ENCODE data around the gene CSPG4.

Gene CSPG4

GRCh38 chr15:75659928-75660645 is 52.6 kb downstream of the CSPG4 start (continued):
- no peak for TF ChIP-seq CSRNP3 (CRISPR knock-in tag; IDR thresholded peaks at IDR 0.05)
- TF ChIP-seq RARB (CRISPR knock-in tag; IDR thresholded peaks at IDR 0.05) = no peak
- TF ChIP-seq TOX (CRISPR knock-in tag; IDR thresholded peaks at IDR 0.05; ENCODE audit: borderline replicate concordance) = no peak
- no peak for TF ChIP-seq ISL1 (CRISPR knock-in tag; IDR thresholded peaks at IDR 0.05)
- TF ChIP-seq ZFP3 (CRISPR knock-in tag; IDR thresholded peaks at IDR 0.05) = no peak
- TF ChIP-seq CSDC2 (CRISPR knock-in tag; IDR thresholded peaks at IDR 0.05) = no peak

DNA sequence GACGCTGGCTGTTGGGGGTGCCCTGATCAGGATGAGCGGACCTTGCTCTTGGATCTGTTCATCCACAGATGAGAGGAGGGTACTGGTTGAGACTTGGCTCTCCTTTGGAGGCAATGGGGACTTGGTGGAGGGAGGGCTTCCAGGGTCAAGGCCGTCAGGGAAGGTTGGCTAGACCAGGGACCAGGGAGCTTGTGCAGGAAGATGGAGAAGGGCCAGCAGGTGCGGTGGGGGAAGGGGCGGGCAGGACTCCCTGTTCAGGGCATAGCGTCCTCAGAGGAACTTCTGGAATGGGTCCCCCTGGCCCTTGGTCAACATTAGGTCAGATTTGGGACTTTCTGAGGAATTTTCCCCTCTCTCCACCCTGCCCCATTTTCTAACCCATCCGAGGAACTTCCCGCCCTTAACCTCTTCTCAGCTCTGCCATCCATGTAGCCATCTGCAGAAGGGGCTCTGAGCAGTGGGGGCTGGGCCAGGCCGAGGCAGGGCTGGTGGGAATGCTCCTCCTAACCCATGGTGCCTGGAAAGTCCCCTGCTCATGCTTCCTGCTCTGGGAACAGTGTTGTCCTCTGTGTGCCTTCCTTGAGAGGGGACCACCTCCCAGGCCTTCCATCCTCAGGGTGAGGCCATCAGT is 53.4 kb downstream of the CSPG4 start:
- ATAC-seq = no peak
- TF ChIP-seq TOX (CRISPR knock-in tag; IDR thresholded peaks at IDR 0.05; ENCODE audit: borderline replicate concordance) (no peak), RARB (CRISPR knock-in tag; IDR thresholded peaks at IDR 0.05) (no peak), ISL1 (CRISPR knock-in tag; IDR thresholded peaks at IDR 0.05) (no peak), TCF4 (CRISPR knock-in tag; IDR thresholded peaks at IDR 0.05; ENCODE audit: borderline replicate concordance) (no peak), ZC3H10 (CRISPR knock-in tag; IDR thresholded peaks at IDR 0.05) (no peak), CREB5 (CRISPR knock-in tag; IDR thresholded peaks at IDR 0.05; ENCODE audit: low read depth) (no peak), PPARA (CRISPR knock-in tag; IDR thresholded peaks at IDR 0.05; ENCODE audit: borderline replicate concordance) (no peak), BACH2 (CRISPR knock-in tag; IDR thresholded peaks at IDR 0.05; ENCODE audit: borderline replicate concordance) (no peak), ZNF70 (CRISPR knock-in tag; IDR thresholded peaks at IDR 0.05) (no peak), POU6F1 (CRISPR knock-in tag; IDR thresholded peaks at IDR 0.05; ENCODE audit: borderline replicate concordance, low read depth) (no peak), ZFP30 (CRISPR knock-in tag; IDR thresholded peaks at IDR 0.05) (no peak), ARNTL (CRISPR knock-in tag; IDR thresholded peaks at IDR 0.05; ENCODE audit: borderline replicate concordance, low read depth) (no peak), ZNF565 (CRISPR knock-in tag; conservative IDR thresholded peaks at IDR 0.05; ENCODE audit: low read depth) (no peak), OSR1 (CRISPR knock-in tag; IDR thresholded peaks at IDR 0.05) (no peak), GLIS3 (CRISPR knock-in tag; IDR thresholded peaks at IDR 0.05) (no peak), CSDC2 (CRISPR knock-in tag; IDR thresholded peaks at IDR 0.05) (no peak), ESRRG (CRISPR knock-in tag; IDR thresholded peaks at IDR 0.05) (no peak)
- TF ChIP-seq, protein P1, sequence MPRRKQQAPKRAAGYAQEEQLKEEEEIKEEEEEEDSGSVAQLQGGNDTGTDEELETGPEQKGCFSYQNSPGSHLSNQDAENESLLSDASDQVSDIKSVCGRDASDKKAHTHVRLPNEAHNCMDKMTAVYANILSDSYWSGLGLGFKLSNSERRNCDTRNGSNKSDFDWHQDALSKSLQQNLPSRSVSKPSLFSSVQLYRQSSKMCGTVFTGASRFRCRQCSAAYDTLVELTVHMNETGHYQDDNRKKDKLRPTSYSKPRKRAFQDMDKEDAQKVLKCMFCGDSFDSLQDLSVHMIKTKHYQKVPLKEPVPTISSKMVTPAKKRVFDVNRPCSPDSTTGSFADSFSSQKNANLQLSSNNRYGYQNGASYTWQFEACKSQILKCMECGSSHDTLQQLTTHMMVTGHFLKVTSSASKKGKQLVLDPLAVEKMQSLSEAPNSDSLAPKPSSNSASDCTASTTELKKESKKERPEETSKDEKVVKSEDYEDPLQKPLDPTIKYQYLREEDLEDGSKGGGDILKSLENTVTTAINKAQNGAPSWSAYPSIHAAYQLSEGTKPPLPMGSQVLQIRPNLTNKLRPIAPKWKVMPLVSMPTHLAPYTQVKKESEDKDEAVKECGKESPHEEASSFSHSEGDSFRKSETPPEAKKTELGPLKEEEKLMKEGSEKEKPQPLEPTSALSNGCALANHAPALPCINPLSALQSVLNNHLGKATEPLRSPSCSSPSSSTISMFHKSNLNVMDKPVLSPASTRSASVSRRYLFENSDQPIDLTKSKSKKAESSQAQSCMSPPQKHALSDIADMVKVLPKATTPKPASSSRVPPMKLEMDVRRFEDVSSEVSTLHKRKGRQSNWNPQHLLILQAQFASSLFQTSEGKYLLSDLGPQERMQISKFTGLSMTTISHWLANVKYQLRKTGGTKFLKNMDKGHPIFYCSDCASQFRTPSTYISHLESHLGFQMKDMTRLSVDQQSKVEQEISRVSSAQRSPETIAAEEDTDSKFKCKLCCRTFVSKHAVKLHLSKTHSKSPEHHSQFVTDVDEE (CRISPR knock-in tag; IDR thresholded peaks at IDR 0.05) = no peak

- ATAC-seq = no peak
- no peak for TF ChIP-seq PATZ1 (CRISPR knock-in tag; IDR thresholded peaks at IDR 0.05; ENCODE audit: borderline replicate concordance)
- no peak for TF ChIP-seq ZNF70 (CRISPR knock-in tag; IDR thresholded peaks at IDR 0.05)
- no peak for TF ChIP-seq ZFP3 (CRISPR knock-in tag; IDR thresholded peaks at IDR 0.05)
- TF ChIP-seq ESRRG (CRISPR knock-in tag; IDR thresholded peaks at IDR 0.05) = no peak
- no peak for TF ChIP-seq CSDC2 (CRISPR knock-in tag; IDR thresholded peaks at IDR 0.05)
- no peak for TF ChIP-seq ZNF565 (CRISPR knock-in tag; conservative IDR thresholded peaks at IDR 0.05; ENCODE audit: low read depth)
- TF ChIP-seq ARNTL (CRISPR knock-in tag; IDR thresholded peaks at IDR 0.05; ENCODE audit: borderline replicate concordance, low read depth) = no peak
- no peak for TF ChIP-seq OSR1 (CRISPR knock-in tag; IDR thresholded peaks at IDR 0.05)
- TF ChIP-seq, protein P1 (CRISPR knock-in tag; IDR thresholded peaks at IDR 0.05) = no peak
These were observed 55.8 kb downstream of the CSPG4 start for GRCh38 chr15:75656813-75657212.
